Thoracic aorta (tissue), 2 donors: ENCODE data around the gene CD302. TPM values are rescaled to one million over a fixed set of nuclear protein-coding genes. Genes with fewer than 3 reads are reported as not detected.

Source experiments
- ATAC-seq: fragments of 150-250 bp; one replicate; pipeline ENCODE4 v1.8.0; 2017; ENCODE audit warnings: low read depth; ENCODE audit not compliant: insufficient number of reproducible peaks, low FRiP score
- DNase-seq: peaks from one replicate; pipeline ENCODE4 v3.0.0-alpha.2; 2020; ENCODE audit warnings: low spot score
- H3K27ac ChIP-seq, 2 donors: fragments of 200-600 bp; sonication (generic); 1 replicate in 1 of 2; 2 replicates in 1 of 2; pipeline ENCODE4 v1.5.1; 2016; ENCODE audit warnings: mild to moderate bottlenecking in 2 of 2, moderate library complexity in 2 of 2
- H3K27me3 ChIP-seq: fragments of 200-600 bp; sonication (generic); replicated peaks from 2 replicates; pipeline ENCODE4 v1.6.0; 2016; ENCODE audit warnings: mild to moderate bottlenecking; ENCODE audit not compliant: insufficient read depth
- H3K36me3 ChIP-seq: fragments of 200-600 bp; sonication (generic); one replicate; pipeline ENCODE4 v1.5.1; 2016
- H3K4me1 ChIP-seq, 2 donors: fragments of 200-600 bp; sonication (generic); 1 replicate in 1 of 2; 2 replicates in 1 of 2; pipeline versions ENCODE4 v1.5.1 to v1.6.0; 2016; ENCODE audit warnings: low read depth in 2 of 2, mild to moderate bottlenecking in 1 of 2; ENCODE audit not compliant: control insufficient read depth in 1 of 2
- H3K4me3 ChIP-seq: fragments of 200-600 bp; sonication (generic); 2 replicates; pipeline ENCODE4 v1.5.1; 2016; ENCODE audit warnings: mild to moderate bottlenecking
- H3K9me3 ChIP-seq: fragments of 200-600 bp; sonication (generic); 2 replicates; pipeline ENCODE4 v1.5.1; 2016
- CTCF ChIP-seq: fragments of 200-600 bp; sonication (generic); IDR thresholded peaks from one replicate; pipeline ENCODE4 v1.5.1; 2019; ENCODE audit warnings: antibody characterized with exemption
- total RNA-seq, 2 donors: library from RNA; depleted of rRNA; stranded (reverse); fragments of >200 nt; gene quantifications; one replicate each; pipeline versions ENCODE4 v1.1.0 to v1.2.3, GENCODE V29; 2016

The CD302 gene
- total RNA-seq, 2 donors from 2014 or later, result 110 to 115 TPM

DNA sequence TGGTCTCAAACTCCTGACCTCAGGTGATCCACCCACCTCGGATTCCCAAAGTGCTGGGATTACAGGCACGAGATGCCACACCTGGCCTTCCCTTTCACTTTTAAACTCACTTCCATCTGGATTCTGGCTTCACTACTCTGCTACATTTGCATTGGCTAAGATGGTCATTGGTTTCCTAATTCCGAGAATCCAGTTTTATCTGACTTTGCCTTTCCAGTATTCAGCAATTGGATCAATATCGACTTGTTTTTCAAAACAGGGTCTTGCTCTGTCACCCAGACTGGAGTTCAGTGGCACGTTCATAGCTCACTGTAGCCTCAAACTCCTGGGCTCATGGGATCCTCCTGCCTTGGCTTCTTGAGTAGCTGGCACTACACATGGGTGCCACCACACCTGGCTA, 4.7 kb upstream of the CD302 start:
- Histone ChIP-seq H3K4me3 (no peak overlapping the region), H3K27ac (no peak overlapping the region), H3K27me3 (no peaks in the 10 kb centered on the region), H3K9me3 (no peaks in the 10 kb centered on the region), H3K36me3 (no peaks in the 10 kb centered on the region), H3K4me1 (no peaks in the 10 kb centered on the region)
- no peak for DNase-seq
- ATAC-seq, result no peak
- no peak for TF ChIP-seq CTCF

- ATAC-seq (no peak), DNase-seq (no peak)
- TF ChIP-seq CTCF, result no peak
- peaks cover 5 to 20% of the 10 kb centered on the region in 2 donors for H3K4me1 ChIP-seq
- H3K27me3 ChIP-seq, result no peaks in the 10 kb centered on the region
- H3K9me3 ChIP-seq, result no peaks in the 10 kb centered on the region
- no peaks in the 10 kb centered on the region for H3K36me3 ChIP-seq
- no peak overlapping the region for H3K4me3 ChIP-seq
- no peak overlapping the region for H3K27ac ChIP-seq
Observed at GRCh38 chr2:159799833-159800232, 1.8 kb upstream of the CD302 start.

GRCh38 chr2:159798376-159798725, 343 bp upstream of the CD302 start:
- peak overlapping the region; percentile 19 to 91 for H3K27ac ChIP-seq
- ATAC-seq (no peak), DNase-seq (no peak)
- H3K27me3 ChIP-seq, result no peaks in the 10 kb centered on the region
- no peak for TF ChIP-seq CTCF
- H3K9me3 ChIP-seq, result no peaks in the 10 kb centered on the region
- peak overlapping the region; percentile 98 for H3K4me3 ChIP-seq
- no peaks in the 10 kb centered on the region for H3K36me3 ChIP-seq
- H3K4me1 ChIP-seq, result peaks cover 9 to 27% of the 10 kb centered on the region in 2 donors

DNA sequence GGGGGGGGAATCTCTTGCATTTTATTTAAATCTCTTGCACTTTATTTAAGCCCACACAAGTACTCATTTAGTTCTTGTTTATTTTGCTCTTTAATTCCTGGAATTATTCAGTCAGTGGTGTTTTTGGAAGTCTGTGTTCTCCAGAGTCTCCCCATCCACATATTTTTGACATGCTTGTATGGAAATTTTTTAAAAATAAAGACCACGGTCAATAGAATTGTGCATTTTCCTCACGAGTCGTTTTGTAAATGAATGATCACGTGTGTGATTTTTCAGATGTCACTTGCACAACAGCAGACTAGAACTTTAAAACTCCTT, 824 bp downstream of the CD302 start:
- no peak for ATAC-seq
- no peak for TF ChIP-seq CTCF
- no peaks in the 10 kb centered on the region for H3K36me3 ChIP-seq
- H3K27ac ChIP-seq, result peak overlapping the region; percentile 82 to 91
- H3K27me3 ChIP-seq, result no peaks in the 10 kb centered on the region
- H3K9me3 ChIP-seq, result no peaks in the 10 kb centered on the region
- peaks cover 15 to 34% of the 10 kb centered on the region in 2 donors for H3K4me1 ChIP-seq
- no peak for DNase-seq
- H3K4me3 ChIP-seq, result peak overlapping the region; percentile 98

- no peak for TF ChIP-seq CTCF
- H3K36me3 ChIP-seq, result no peaks in the 10 kb centered on the region
- peak overlapping the region in 1 of 2 donors; percentile 91 for H3K27ac ChIP-seq
- no peaks in the 10 kb centered on the region for H3K27me3 ChIP-seq
- no peak for ATAC-seq
- peak overlapping the region; percentile 98 for H3K4me3 ChIP-seq
- H3K9me3 ChIP-seq, result no peaks in the 10 kb centered on the region
- no peak for DNase-seq
- H3K4me1 ChIP-seq, result peaks cover 15 to 34% of the 10 kb centered on the region in 2 donors
Observed at GRCh38 chr2:159795841-159796690, 1.9 kb downstream of the CD302 start.
